ENCODE data around the gene PLIN3. TPM values are rescaled to one million over a fixed set of nuclear protein-coding genes. Genes with fewer than 3 reads are reported as not detected.
A peak's percentile ranks its signal among the peaks of the same experiment; 100 is the strongest.
"Not testable (repeated sequence)": the region's sequence is repeated elsewhere in the genome, so short reads cannot be mapped to it uniquely, and the experiment has no call there.

The PLIN3 gene
- polyA plus RNA-seq, 1 donor, result 122 TPM

DNA sequence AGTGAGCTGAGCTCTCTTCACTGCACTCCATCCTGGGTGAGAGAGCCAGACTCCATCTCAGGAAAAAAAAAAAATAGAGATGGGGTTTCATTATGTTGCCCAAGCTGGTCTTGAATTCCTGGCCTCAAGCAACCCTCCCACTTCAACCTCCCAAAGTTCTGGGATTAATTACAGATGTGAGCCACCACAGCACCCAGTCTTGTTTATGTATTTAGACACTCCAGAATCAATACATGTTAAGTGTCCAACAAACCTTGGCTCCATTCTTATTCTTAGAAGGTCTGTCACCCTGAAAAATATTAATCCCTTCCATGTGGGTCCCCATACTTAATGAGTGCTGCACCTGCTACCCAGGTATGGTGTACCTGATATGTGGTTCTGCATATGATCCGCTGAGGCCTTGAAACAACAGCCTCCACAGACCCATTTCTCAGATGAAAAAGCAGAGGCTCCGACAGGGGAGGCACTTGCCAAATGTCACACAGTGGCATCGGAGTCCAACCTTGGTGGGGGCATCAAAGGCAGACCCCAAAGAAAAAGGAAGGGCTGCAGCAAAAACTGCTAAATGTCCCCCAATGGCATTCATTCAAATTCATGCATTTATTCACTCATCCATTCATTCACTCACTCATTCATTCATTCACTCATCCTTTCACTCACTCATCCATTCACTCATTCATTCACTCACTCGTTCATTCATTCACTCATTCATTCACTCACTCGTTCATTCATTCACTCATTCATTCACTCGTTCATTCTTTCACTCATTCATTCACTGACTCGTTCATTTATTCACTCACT is 52.6 kb downstream of the PLIN3 start:
- WGBS (ENCODE audit: insufficient coverage, low lambda C conversion rate), result 70% methylated on average over 4 of the region's 7 CpGs
- H3K36me3 ChIP-seq (ENCODE audit: control insufficient read depth, insufficient read depth, low read length), result peaks cover 24% of the 10 kb centered on the region
- H3K27me3 ChIP-seq (ENCODE audit: control insufficient read depth, insufficient read depth, low read length), result no peaks in the 10 kb centered on the region
- no peak overlapping the region for H3K4me3 ChIP-seq (ENCODE audit: low read length)
- peaks cover 11% of the 10 kb centered on the region for H3K9me3 ChIP-seq (ENCODE audit: control insufficient read depth, low read depth, low read length)
- H3K4me1 ChIP-seq (ENCODE audit: control insufficient read depth, insufficient read depth, low read length), result no peaks in the 10 kb centered on the region
- H3K27ac ChIP-seq (ENCODE audit: low read length), result no peak overlapping the region
- no peak for DNase-seq

DNA sequence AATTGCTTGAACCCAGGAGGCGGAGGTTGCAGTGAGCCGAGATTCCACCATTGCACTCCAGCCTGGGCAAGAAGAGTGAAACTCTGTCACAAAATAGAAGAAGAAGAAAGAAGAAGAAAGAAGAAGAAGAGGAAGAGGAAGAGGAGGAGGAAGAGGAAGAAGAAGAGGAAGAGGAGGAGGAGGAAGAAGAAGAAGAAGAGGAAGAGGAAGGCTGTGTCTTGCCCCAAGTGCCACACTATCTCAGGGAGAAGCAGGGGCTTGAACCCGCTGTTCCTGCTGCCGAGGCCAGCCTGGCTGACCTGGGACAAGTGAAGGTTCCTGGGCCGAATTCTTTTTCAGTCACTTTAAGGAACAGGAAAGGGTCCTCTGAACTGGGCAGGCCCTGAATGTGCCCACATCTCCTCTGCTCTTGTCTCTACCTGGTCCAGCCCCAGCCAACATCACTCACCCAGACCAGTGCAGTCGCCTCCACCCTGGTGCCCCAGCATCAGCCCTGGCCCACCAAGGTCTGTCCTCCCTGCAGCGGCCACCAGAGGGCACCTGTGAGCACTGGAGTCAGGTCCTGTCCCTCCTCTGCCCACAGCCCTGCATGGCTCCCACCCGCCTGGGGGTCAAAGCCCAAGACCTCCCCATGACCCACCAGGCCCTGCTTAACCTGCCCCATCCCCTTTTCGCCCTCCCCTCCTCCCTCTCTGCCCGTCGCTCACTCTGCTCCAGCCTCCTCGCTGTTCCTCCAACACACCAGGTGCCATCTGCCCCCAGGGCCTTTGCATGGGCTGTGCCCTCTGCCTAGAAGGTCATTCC is 55.9 kb downstream of the PLIN3 start:
- H3K36me3 ChIP-seq (ENCODE audit: control insufficient read depth, insufficient read depth, low read length), result peaks cover 4% of the 10 kb centered on the region
- peaks cover 6% of the 10 kb centered on the region for H3K9me3 ChIP-seq (ENCODE audit: control insufficient read depth, low read depth, low read length)
- no peak overlapping the region for H3K4me3 ChIP-seq (ENCODE audit: low read length)
- peak; percentile 45 to 48 for DNase-seq
- no peaks in the 10 kb centered on the region for H3K4me1 ChIP-seq (ENCODE audit: control insufficient read depth, insufficient read depth, low read length)
- H3K27me3 ChIP-seq (ENCODE audit: control insufficient read depth, insufficient read depth, low read length), result no peaks in the 10 kb centered on the region
- WGBS (ENCODE audit: insufficient coverage, low lambda C conversion rate), result no CpG with 5 or more reads among the region's 12 CpGs
- H3K27ac ChIP-seq (ENCODE audit: low read length), result no peak overlapping the region

DNA sequence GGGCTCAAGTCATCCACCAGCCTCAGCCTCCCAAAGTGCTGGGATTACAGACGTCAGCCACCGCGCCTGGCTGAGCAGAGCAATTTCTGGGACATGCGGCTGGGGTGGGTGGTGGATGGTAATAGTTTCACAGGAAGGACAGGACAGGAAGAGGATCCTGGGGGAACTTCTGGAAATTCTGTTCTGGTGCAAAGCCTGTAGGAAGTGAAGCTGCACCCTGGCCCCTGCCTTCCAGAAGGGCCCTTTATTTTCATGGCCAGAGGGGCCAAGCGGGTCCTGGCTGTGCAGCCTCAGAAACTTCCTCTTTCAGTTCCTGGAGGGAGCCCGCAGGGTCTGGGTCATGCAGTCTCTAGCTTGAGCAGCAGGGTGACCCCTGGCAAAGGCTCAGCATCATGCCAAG is 60.3 kb downstream of the PLIN3 start:
- H3K4me1 ChIP-seq (ENCODE audit: control insufficient read depth, insufficient read depth, low read length), result no peaks in the 10 kb centered on the region
- no peak for DNase-seq
- no peaks in the 10 kb centered on the region for H3K36me3 ChIP-seq (ENCODE audit: control insufficient read depth, insufficient read depth, low read length)
- H3K4me3 ChIP-seq (ENCODE audit: low read length), result no peak overlapping the region
- H3K27me3 ChIP-seq (ENCODE audit: control insufficient read depth, insufficient read depth, low read length), result no peaks in the 10 kb centered on the region
- no peak overlapping the region for H3K27ac ChIP-seq (ENCODE audit: low read length)
- WGBS (ENCODE audit: insufficient coverage, low lambda C conversion rate), result no CpG with 5 or more reads among the region's 6 CpGs
- peaks cover 2% of the 10 kb centered on the region for H3K9me3 ChIP-seq (ENCODE audit: control insufficient read depth, low read depth, low read length)

DNA sequence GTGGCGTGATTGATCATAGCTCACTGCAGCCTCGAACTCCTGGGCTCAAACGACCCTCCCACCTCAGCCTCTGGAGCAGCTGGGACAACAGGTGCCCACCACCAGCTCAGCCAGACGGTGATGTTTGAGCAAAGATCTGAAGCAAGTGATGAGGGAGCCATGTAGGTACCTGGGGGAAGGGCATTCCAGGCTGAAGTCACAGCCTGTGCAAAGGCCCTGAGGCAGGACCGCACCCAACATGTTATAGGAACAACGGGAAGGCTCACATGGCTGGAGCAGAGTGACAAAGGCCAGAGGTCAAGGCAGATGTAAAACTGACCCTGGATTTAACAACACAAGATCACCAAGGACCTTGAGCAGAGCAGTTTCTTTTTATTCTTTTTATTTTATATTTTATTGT is 61.1 kb downstream of the PLIN3 start:
- DNase-seq, result no peak
- Histone ChIP-seq H3K9me3 (ENCODE audit: control insufficient read depth, low read depth, low read length) (no peaks in the 10 kb centered on the region), H3K4me1 (ENCODE audit: control insufficient read depth, insufficient read depth, low read length) (no peaks in the 10 kb centered on the region), H3K27ac (ENCODE audit: low read length) (no peak overlapping the region), H3K36me3 (ENCODE audit: control insufficient read depth, insufficient read depth, low read length) (no peaks in the 10 kb centered on the region), H3K4me3 (ENCODE audit: low read length) (no peak overlapping the region), H3K27me3 (ENCODE audit: control insufficient read depth, insufficient read depth, low read length) (no peaks in the 10 kb centered on the region)
- WGBS (ENCODE audit: insufficient coverage, low lambda C conversion rate), result no CpG with 5 or more reads among the region's 6 CpGs

DNA sequence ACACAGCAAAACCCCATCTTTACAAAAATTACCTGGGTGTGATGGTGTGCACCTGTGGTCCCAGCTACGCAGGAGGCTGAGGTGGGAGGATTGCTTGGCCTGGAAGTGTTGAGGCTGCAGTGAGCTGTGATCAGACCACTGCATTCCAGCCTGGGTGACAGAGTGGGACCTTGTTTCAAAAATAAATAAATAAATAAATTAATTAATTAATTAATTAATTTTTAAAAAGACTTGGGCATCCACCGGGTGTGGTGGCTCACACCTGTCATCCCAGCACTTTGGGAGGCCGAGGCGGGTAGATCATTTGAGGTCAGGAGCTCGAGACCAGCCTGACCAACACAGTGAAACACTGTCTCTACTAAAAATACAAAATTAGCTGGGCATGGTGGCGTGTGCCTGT is 62.3 kb downstream of the PLIN3 start:
- no CpG with 5 or more reads among the region's 6 CpGs for WGBS (ENCODE audit: insufficient coverage, low lambda C conversion rate)
- not testable (repeated sequence) for H3K9me3 ChIP-seq (ENCODE audit: control insufficient read depth, low read depth, low read length); DNase-seq; H3K4me3 ChIP-seq (ENCODE audit: low read length); H3K4me1 ChIP-seq (ENCODE audit: control insufficient read depth, insufficient read depth, low read length); H3K27me3 ChIP-seq (ENCODE audit: control insufficient read depth, insufficient read depth, low read length); H3K27ac ChIP-seq (ENCODE audit: low read length); H3K36me3 ChIP-seq (ENCODE audit: control insufficient read depth, insufficient read depth, low read length)

DNA sequence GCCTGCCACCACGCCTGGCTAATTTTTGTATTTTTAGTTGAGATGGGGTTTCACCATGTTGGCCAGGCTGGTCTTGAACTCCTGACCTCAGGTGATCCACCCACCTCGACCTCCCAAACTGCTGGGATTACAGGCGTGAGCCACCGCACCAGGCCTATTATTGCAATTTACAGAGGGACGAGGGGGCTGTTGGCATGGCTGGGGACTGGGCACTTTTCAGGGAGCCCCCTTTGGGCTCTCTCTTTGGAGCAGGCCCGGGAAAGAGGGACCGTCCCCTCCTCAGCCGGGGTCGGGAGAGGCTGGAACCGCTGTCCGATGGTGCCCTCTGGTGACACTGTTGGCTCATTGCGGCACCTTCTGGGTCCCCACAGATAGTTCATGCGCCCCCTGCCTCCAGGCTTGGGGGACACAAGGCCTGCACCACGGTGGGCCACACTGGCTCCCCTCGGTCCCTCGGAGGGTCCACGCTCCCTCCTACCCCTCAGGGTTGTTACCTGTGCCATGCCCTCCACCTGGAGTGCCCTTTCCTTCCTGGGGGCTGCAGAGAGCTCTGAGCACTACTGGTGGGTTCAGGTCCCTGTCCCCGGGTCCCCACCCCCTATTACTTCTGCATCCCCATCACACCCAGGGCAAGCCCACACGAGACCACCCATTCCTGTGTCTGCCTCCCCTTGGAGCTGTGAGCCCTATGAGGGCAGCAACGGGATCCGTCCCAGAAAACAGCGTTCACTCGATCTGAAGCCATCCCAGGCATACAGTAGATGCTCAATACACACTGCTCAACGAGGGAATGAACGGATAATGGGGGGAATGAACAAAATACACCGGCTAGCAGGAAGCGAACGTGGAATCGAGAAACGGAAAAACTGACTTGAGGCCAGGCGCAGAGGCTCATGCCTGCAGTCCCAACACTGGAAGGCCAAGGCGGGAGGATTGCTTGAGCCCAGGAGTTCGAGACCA is 63.5 kb downstream of the PLIN3 start:
- Histone ChIP-seq H3K9me3 (ENCODE audit: control insufficient read depth, low read depth, low read length) (no peaks in the 10 kb centered on the region), H3K4me1 (ENCODE audit: control insufficient read depth, insufficient read depth, low read length) (no peaks in the 10 kb centered on the region), H3K4me3 (ENCODE audit: low read length) (no peak overlapping the region), H3K36me3 (ENCODE audit: control insufficient read depth, insufficient read depth, low read length) (no peaks in the 10 kb centered on the region), H3K27me3 (ENCODE audit: control insufficient read depth, insufficient read depth, low read length) (no peaks in the 10 kb centered on the region), H3K27ac (ENCODE audit: low read length) (no peak overlapping the region)
- DNase-seq, result no peak
- WGBS (ENCODE audit: insufficient coverage, low lambda C conversion rate), result 82% methylated on average over 2 of the region's 33 CpGs

DNA sequence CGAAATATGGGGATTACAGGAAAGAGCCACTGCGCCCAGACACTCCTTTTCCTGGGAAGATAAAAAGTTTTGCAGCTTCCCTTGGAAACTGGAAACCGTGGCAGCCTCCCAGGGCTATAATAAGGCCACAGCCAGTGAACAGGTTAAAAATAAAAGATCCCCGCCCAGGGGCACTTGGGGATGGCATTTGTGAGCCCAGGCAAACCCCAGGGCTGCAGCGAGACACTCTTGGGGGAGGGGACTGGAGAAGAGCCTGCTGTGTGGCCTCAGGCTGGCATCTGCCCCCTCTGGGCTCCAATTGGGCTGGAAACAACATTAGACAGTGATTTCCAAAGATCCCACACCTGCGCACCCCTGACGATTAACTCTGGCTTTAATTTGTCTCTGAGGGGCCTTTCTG is 64.8 kb downstream of the PLIN3 start:
- WGBS (ENCODE audit: insufficient coverage, low lambda C conversion rate), result no CpG with 5 or more reads among the region's 7 CpGs
- Histone ChIP-seq H3K36me3 (ENCODE audit: control insufficient read depth, insufficient read depth, low read length) (no peaks in the 10 kb centered on the region), H3K4me3 (ENCODE audit: low read length) (no peak overlapping the region), H3K27ac (ENCODE audit: low read length) (no peak overlapping the region), H3K27me3 (ENCODE audit: control insufficient read depth, insufficient read depth, low read length) (no peaks in the 10 kb centered on the region), H3K9me3 (ENCODE audit: control insufficient read depth, low read depth, low read length) (no peaks in the 10 kb centered on the region), H3K4me1 (ENCODE audit: control insufficient read depth, insufficient read depth, low read length) (no peaks in the 10 kb centered on the region)
- DNase-seq, result no peak

DNA sequence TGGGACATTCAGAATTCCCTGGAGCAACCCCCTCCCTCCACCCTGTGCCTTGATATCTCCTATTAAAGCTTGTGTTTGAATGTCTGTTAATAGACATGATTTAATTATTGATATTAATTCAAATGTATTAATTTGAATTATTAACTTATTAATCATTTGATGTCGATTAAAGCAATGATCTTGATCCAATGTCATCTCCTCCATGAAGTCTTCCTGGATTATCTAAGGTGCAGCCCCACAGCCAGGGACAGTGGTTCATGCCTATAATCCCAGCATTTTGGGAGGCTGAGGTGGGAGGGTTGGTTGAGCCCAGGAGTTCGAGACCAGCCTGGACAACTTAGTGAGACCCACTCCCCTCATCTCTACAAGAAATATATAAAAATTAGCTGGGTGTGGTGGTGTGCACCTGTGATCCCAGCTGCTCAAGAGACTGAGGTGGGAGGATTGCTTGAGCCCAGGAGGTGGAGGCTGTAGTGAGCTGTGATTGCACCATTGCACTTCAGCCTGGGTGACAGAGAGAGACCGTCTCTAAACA is 66.3 kb downstream of the PLIN3 start:
- no peak for DNase-seq
- Histone ChIP-seq H3K4me3 (ENCODE audit: low read length) (no peak overlapping the region), H3K27ac (ENCODE audit: low read length) (no peak overlapping the region), H3K9me3 (ENCODE audit: control insufficient read depth, low read depth, low read length) (no peaks in the 10 kb centered on the region), H3K4me1 (ENCODE audit: control insufficient read depth, insufficient read depth, low read length) (no peaks in the 10 kb centered on the region), H3K27me3 (ENCODE audit: control insufficient read depth, insufficient read depth, low read length) (no peaks in the 10 kb centered on the region), H3K36me3 (ENCODE audit: control insufficient read depth, insufficient read depth, low read length) (peaks cover 10% of the 10 kb centered on the region)
- WGBS (ENCODE audit: insufficient coverage, low lambda C conversion rate), result 80% methylated on average over 1 of the region's 3 CpGs

DNA sequence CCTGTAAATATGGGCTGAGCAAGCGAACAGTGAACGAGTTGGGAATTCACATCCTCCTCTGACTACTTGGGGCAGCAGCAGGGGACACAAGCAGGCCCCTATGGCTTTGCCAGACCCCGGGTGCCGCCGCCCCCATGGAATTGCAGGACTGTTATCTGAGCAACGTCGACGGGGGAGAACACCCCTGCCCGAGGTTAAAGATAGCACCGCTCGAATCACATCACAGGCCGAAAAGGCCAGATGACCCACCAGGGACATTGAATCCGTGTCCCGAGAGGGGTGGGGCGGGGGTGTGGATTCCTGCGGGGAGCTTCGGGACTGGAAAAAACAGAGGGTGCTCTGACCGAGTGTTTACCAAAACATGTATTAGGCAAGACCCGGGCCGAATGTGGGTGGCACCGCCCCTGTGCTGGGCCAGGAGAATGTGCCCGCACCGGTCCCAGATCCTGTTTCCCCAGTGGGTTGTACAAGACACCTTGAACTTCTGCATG is 66.8 kb downstream of the PLIN3 start:
- no peak for DNase-seq
- Histone ChIP-seq H3K36me3 (ENCODE audit: control insufficient read depth, insufficient read depth, low read length) (peaks cover 13% of the 10 kb centered on the region), H3K9me3 (ENCODE audit: control insufficient read depth, low read depth, low read length) (no peaks in the 10 kb centered on the region), H3K27ac (ENCODE audit: low read length) (no peak overlapping the region), H3K27me3 (ENCODE audit: control insufficient read depth, insufficient read depth, low read length) (no peaks in the 10 kb centered on the region), H3K4me1 (ENCODE audit: control insufficient read depth, insufficient read depth, low read length) (no peaks in the 10 kb centered on the region), H3K4me3 (ENCODE audit: low read length) (no peak overlapping the region)
- no CpG with 5 or more reads among the region's 23 CpGs for WGBS (ENCODE audit: insufficient coverage, low lambda C conversion rate)

DNA sequence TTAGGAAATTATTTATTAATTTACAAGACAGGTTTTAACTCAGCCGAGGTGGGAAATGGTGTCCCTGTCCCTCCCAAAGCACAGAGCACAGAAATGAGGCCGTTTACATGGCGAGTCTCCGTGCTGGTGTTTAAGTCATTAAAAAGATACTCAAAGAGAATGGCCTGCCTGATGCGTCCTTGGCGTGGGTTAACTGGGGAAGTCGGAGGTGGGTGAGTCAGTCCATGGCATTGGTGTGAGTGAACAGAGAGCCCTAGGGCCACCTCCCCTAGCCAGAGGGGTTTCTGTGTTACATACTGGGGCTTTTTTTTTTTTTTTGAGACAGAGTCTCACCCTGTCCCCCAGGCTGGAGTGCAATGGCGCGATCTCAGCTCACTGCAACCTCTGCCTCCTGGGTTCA is 72.1 kb downstream of the PLIN3 start:
- Histone ChIP-seq H3K4me1 (ENCODE audit: control insufficient read depth, insufficient read depth, low read length) (peaks cover 17% of the 10 kb centered on the region), H3K9me3 (ENCODE audit: control insufficient read depth, low read depth, low read length) (no peaks in the 10 kb centered on the region), H3K27ac (ENCODE audit: low read length) (no peak overlapping the region), H3K27me3 (ENCODE audit: control insufficient read depth, insufficient read depth, low read length) (no peaks in the 10 kb centered on the region), H3K4me3 (ENCODE audit: low read length) (no peak overlapping the region), H3K36me3 (ENCODE audit: control insufficient read depth, insufficient read depth, low read length) (peaks cover 40% of the 10 kb centered on the region)
- DNase-seq, result no peak
- no CpG with 5 or more reads among the region's 9 CpGs for WGBS (ENCODE audit: insufficient coverage, low lambda C conversion rate)
